Heart left ventricle (tissue), 16 donors: Measurements from ENCODE around the gene CLEC4M. TPM values are rescaled to one million over a fixed set of nuclear protein-coding genes. Genes with fewer than 3 reads are reported as not detected.

ENCODE experiments used
- ATAC-seq, 4 donors: fragments of 200-7000 bp; cut with Tn5 transposase; one replicate each; pipeline ENCODE4 v1.9.1; 2020 to 2022; ENCODE audit warnings: moderate library complexity in 4 of 4, mild to moderate bottlenecking in 3 of 4, moderate number of reproducible peaks in 1 of 4
- DNase-seq, 5 donors: peaks; one replicate each; pipeline ENCODE4 v3.0.0-alpha.2; 2020
- H3K27ac ChIP-seq, 12 donors: fragments of 200-600 bp; sonication (generic) in 4 of 12; one replicate each; pipeline versions ENCODE4 v1.5.0 to v1.8.0; 2016 to 2022; ENCODE audit warnings: mild to moderate bottlenecking in 2 of 12
- H3K27me3 ChIP-seq, 9 donors: fragments of 200-600 bp; sonication (generic) in 2 of 9; one replicate each; pipeline versions ENCODE4 v1.5.1 to v1.8.0; 2016 to 2022; ENCODE audit warnings: mild to moderate bottlenecking in 3 of 9
- H3K36me3 ChIP-seq, 9 donors: fragments of 200-600 bp; sonication (generic) in 2 of 9; one replicate each; pipeline versions ENCODE4 v1.5.0 to v1.8.0; 2018 to 2022; ENCODE audit warnings: mild to moderate bottlenecking in 2 of 9
- H3K4me1 ChIP-seq, 12 donors: fragments of 200-600 bp; sonication (generic) in 4 of 12; one replicate each; pipeline versions ENCODE4 v1.5.0 to v1.8.0; 2016 to 2022; ENCODE audit warnings: mild to moderate bottlenecking in 3 of 12
- H3K4me3 ChIP-seq, 12 donors: fragments of 200-600 bp; sonication (generic) in 4 of 12; one replicate each; pipeline versions ENCODE4 v1.5.0 to v1.8.0; 2017 to 2022; ENCODE audit warnings: mild to moderate bottlenecking in 9 of 12, moderate library complexity in 4 of 12
- H3K9me3 ChIP-seq, 12 donors: fragments of 200-600 bp; sonication (generic) in 4 of 12; one replicate each; pipeline versions ENCODE4 v1.5.0 to v1.8.0; 2016 to 2022; ENCODE audit warnings: mild to moderate bottlenecking in 1 of 12
- POLR2A ChIP-seq, 2 donors: fragments of 450-650 bp; IDR thresholded peaks; one replicate each; pipeline ENCODE4 v1.6.1; 2017; ENCODE audit warnings: antibody characterized with exemption in 2 of 2, mild to moderate bottlenecking in 2 of 2, moderate library complexity in 2 of 2
- WGBS, 4 donors: extraction: QIAGEN DNeasy Blood & Tissue Kit in 2 of 4; methylation state at CpG; one replicate each; pipeline versions ENCODE4 v1.1.5 to v1.1.7; 2013 to 2018; 5-methylcytosine and 5-hydroxymethylcytosine counted together
- intact Hi-C, 10 donors: fragments of 100-400 bp; cut with DNase I; formaldehyde crosslinking; loops; one replicate each; pipeline versions ENCODE4 v1.11.1 to v1.14.2; 2022
- polyA plus RNA-seq, 2 donors: library from polyadenylated mRNA; stranded (reverse); fragments of 200-250 nt; gene quantifications; one replicate each; pipeline ENCODE4 v1.2.3, GENCODE V29; 2013
- total RNA-seq, 9 donors: library from RNA; depleted of rRNA in 2 of 9; stranded (reverse); fragments of >200 nt in 2 of 9; fragmentation: NEBNext Ultra II Directional in 3 of 9; extraction: Animal tissue kit (Norgen Biotek cat#: 25700) in 3 of 9; gene quantifications; one replicate each; pipeline versions ENCODE4 v1.1.0 to v1.2.4, GENCODE V29; 2016 to 2023
- TF ChIP-seq, protein P1 (sequence below), 12 donors: fragments of 200-600 bp; sonication (generic) in 4 of 12; IDR thresholded peaks; one replicate each; pipeline versions ENCODE4 v1.5.0 to v1.8.0; 2018 to 2022; ENCODE audit warnings: antibody characterized with exemption in 12 of 12, mild to moderate bottlenecking in 5 of 12
- donor health status: ischemic (EF 13 %, LVEDD 7.1; RV severe dilation, severe dysfunction).
- donor health status: healthy with polysubstance abuse.
- donor health status: DM: no; HTN: yes; CAD: no.
- donor health status: DM: no; HTN: no; CAD: no.
- donor health status: ischemic (EF 25% LVEDD 6.9; RV normal size, moderate dysfunction).
- donor health status: ischemic (EF 25% LVEDD 5.7; RV mildly dilated, moderate dysfunction).
- donor health status: healthy.
- donor health status: DM: yes; HTN: yes; CAD: no.
- donor health status: ischemic (EF 35%, LVEDD 5.7; RV mildly dilated, moderate dysfunction).
- donor health status: nonischemic (EF 11% LVEDD 7.7; RV severe dilation, severe dysfunction).
- donor health status: DM: yes; HTN: yes; CAD: no.
- donor health status: PGD.
- donor health status: ischemic (EF 29% LVEDD 5.4; RV normal size, mild dysfunction).
- donor health status: nonischemic (EF 23%, LVEDD 6.1; RV moderate dilation, normal function).

CLEC4M gene
- total and polyA plus RNA-seq, 11 donors, result not detected

DNA sequence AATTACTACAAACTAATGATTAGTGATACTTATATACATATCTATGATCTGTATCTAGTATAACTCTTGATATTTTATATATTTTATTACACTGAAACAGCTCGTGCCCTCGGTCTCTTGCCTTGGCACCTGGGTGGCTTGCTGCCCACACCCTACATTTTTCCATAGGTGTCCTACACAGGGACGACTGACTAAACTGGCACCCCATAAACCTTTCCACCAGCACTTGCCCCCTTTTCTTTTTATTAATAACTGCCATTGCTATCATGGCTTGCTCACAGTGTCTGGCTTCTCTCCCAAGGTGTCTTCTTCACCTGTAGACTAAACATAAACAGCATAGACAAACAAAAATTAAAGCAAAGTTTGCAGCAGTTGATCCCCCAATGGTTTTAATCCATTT, 30.4 kb downstream of the CLEC4M start:
- Histone ChIP-seq H3K9me3 (no peaks in the 10 kb centered on the region), H3K27me3 (peaks cover 12 to 59% (median 26%) of the 10 kb centered on the region in 9 donors), H3K36me3 (no peaks in the 10 kb centered on the region), H3K4me3 (no peak overlapping the region), H3K4me1 (peaks cover 0 to 11% (median 0%) of the 10 kb centered on the region in 12 donors), H3K27ac (no peak overlapping the region)
- 75 to 83% (median 82%) methylated on average over 3 of the region's 3 CpGs for WGBS, 4 donors
- ATAC-seq (no peak), DNase-seq (no peak)
- TF ChIP-seq, protein P1, sequence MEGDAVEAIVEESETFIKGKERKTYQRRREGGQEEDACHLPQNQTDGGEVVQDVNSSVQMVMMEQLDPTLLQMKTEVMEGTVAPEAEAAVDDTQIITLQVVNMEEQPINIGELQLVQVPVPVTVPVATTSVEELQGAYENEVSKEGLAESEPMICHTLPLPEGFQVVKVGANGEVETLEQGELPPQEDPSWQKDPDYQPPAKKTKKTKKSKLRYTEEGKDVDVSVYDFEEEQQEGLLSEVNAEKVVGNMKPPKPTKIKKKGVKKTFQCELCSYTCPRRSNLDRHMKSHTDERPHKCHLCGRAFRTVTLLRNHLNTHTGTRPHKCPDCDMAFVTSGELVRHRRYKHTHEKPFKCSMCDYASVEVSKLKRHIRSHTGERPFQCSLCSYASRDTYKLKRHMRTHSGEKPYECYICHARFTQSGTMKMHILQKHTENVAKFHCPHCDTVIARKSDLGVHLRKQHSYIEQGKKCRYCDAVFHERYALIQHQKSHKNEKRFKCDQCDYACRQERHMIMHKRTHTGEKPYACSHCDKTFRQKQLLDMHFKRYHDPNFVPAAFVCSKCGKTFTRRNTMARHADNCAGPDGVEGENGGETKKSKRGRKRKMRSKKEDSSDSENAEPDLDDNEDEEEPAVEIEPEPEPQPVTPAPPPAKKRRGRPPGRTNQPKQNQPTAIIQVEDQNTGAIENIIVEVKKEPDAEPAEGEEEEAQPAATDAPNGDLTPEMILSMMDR (IDR thresholded peaks at IDR 0.05), result no peak
- TF ChIP-seq POLR2A (IDR thresholded peaks at IDR 0.05), result no peak
- intact Hi-C loops, result loop anchor here in 7 of 10 donors (10.0 kb wide), 4 partner anchors 109 to 689 kb away; partner anchors contain the start of gene TRAPPC5 (in 2 of the 7)

DNA sequence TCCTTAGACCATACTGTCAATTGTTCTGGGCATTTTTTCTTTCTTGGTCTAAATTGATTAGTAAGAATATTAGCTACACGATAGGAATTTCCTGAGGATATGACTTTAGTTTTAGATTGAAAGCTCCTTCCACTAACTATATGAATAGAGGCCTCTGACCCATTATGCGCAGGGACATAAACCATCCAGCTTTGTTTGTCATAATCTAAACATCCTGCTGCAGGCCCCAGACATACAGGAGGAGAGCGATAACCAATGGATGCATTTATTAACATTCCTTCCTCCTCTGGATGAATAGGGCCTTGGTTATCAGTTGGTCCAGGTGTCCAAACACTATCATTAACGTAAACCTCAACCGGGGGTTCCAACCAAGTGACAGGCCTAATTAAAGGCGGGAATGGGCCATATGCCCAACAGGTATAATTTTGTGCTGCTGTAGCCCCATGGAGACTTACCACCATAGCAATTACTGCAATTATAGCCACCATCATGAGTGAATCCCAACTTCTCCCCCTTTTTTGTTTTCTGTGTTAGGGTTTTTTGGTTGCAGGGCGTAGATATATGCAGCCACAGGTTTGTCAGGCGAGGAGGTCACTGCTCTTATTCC, 32.6 kb downstream of the CLEC4M start:
- no peaks in the 10 kb centered on the region for H3K36me3 ChIP-seq
- no peak for DNase-seq
- 64 to 68% (median 66%) methylated on average over 7 to 8 of the region's 8 CpGs for WGBS, 4 donors
- H3K4me1 ChIP-seq, result peaks cover 0 to 8% (median 0%) of the 10 kb centered on the region in 12 donors
- TF ChIP-seq, protein P1 (IDR thresholded peaks at IDR 0.05), result no peak
- no peak for TF ChIP-seq POLR2A (IDR thresholded peaks at IDR 0.05)
- H3K4me3 ChIP-seq, result no peak overlapping the region
- peaks cover 0 to 46% (median 17%) of the 10 kb centered on the region in 9 donors for H3K27me3 ChIP-seq
- no peak overlapping the region for H3K27ac ChIP-seq
- intact Hi-C loops, result loop anchor here in 9 of 10 donors (5.0 to 10.0 kb wide), 10 partner anchors 111 to 693 kb away; partner anchors contain the start of gene TRAPPC5 (in 3 of the 9)
- no peak for ATAC-seq
- peaks cover 0 to 1% (median 0%) of the 10 kb centered on the region in 12 donors for H3K9me3 ChIP-seq

- Histone ChIP-seq H3K9me3 (peaks cover 0 to 9% (median 0%) of the 10 kb centered on the region in 12 donors), H3K27me3 (peaks cover 0 to 41% (median 16%) of the 10 kb centered on the region in 9 donors), H3K27ac (peak overlapping the region in 1 of 12 donors; percentile 11), H3K4me3 (peak overlapping the region in 6 of 12 donors; percentile 4 to 33 (median 12)), H3K36me3 (no peaks in the 10 kb centered on the region), H3K4me1 (peaks cover 0 to 8% (median 0%) of the 10 kb centered on the region in 12 donors)
- TF ChIP-seq, protein P1 (IDR thresholded peaks at IDR 0.05), result peak; percentile 29 to 68 (median 58)
- TF ChIP-seq POLR2A (IDR thresholded peaks at IDR 0.05), result no peak
- peak; percentile 53 to 75 (median 64) for DNase-seq
- 3 to 5% (median 3%) methylated on average over 34 of the region's 34 CpGs for WGBS, 4 donors
- intact Hi-C loops, result loop anchor here (1.0 to 10.0 kb wide), 15 partner anchors 115 to 697 kb away; partner anchors contain the start of gene TRAPPC5 (in 4 of the 10)
- ATAC-seq, result peak in 3 of 4 donors; percentile 68 to 89 (median 79)
Observed at GRCh38 chr19:7799640-7800355, 36.8 kb downstream of the CLEC4M start.
